ENCODE data around the gene LHX5.
A peak's percentile ranks its signal among the peaks of the same experiment; 100 is the strongest.

- TF ChIP-seq POLR2AphosphoS5 (IDR thresholded peaks at IDR 0.05; ENCODE audit: low read depth, low read length), result peak; percentile 72; the same call in 1 of the 2 replicates
- no peak for TF ChIP-seq CTCF (IDR thresholded peaks at IDR 0.05)
- no peak for TF ChIP-seq SIN3A (IDR thresholded peaks at IDR 0.05; ENCODE audit: borderline replicate concordance, insufficient read depth, low read depth, low read length)
These were observed 49.4 kb downstream of the LHX5 start, which contains the start of gene SDSL for GRCh38 chr12:113422030-113422885.

Measured in Panc1 (cell line).